ENCODE data around the gene PSMA3.

PSMA3 gene

GRCh38 chr14:58282925-58283593, 38.4 kb downstream of the PSMA3 start:
- H3K4me1 ChIP-seq: peaks cover 20% of the 10 kb centered on the region
- no peak overlapping the region for H3K27ac ChIP-seq
- H3K4me3 ChIP-seq (ENCODE audit: low read depth, low read length): no peak overlapping the region
- H2AFZ ChIP-seq: no peak overlapping the region
- H3K4me2 ChIP-seq (ENCODE audit: low read length): no peak overlapping the region
- no peak for TF ChIP-seq CTCF (IDR thresholded peaks at IDR 0.05)
- no peaks in the 10 kb centered on the region for H3K36me3 ChIP-seq (ENCODE audit: control insufficient read depth, insufficient read depth, low read length)
- H3K27me3 ChIP-seq (ENCODE audit: control insufficient read depth, insufficient read depth, low read length): no peaks in the 10 kb centered on the region
- no peak overlapping the region for H3K9ac ChIP-seq
- H3K79me2 ChIP-seq: peaks cover 51% of the 10 kb centered on the region
- H3K9me3 ChIP-seq (ENCODE audit: control insufficient read depth, low read length): no peaks in the 10 kb centered on the region

GRCh38 chr14:58283730-58284129, 39.1 kb downstream of the PSMA3 start:
- no peaks in the 10 kb centered on the region for H3K27me3 ChIP-seq (ENCODE audit: control insufficient read depth, insufficient read depth, low read length)
- no peak for TF ChIP-seq CTCF (IDR thresholded peaks at IDR 0.05)
- no peak overlapping the region for H3K4me2 ChIP-seq (ENCODE audit: low read length)
- H3K36me3 ChIP-seq (ENCODE audit: control insufficient read depth, insufficient read depth, low read length): no peaks in the 10 kb centered on the region
- H3K4me1 ChIP-seq: peaks cover 22% of the 10 kb centered on the region
- H3K79me2 ChIP-seq: peaks cover 52% of the 10 kb centered on the region
- no peak overlapping the region for H3K4me3 ChIP-seq (ENCODE audit: low read depth, low read length)
- H3K27ac ChIP-seq: no peak overlapping the region
- H2AFZ ChIP-seq: no peak overlapping the region
- no peak overlapping the region for H3K9ac ChIP-seq
- H3K9me3 ChIP-seq (ENCODE audit: control insufficient read depth, low read length): no peaks in the 10 kb centered on the region

DNA sequence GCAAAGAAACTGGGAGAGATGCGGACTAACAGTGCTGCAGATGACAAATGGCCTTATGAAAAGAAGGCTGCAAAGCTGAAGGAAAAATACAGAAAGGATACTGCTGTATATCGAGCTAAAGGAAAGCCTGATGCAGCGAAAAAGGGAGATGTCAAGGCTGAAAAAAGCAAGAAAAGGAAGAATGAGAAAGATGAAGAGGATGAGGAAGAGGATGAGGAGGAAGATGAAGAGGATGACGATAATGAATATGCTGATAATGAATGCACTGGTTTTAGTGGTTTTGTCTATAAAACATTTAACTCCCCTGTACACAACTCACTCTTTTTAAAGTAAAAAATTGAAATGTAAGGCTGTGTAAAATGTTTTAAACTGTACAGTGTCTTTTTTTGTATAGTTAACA, 40.5 kb downstream of the PSMA3 start:
- Histone ChIP-seq H2AFZ (no peak overlapping the region), H3K4me1 (peaks cover 22% of the 10 kb centered on the region), H3K9ac (no peak overlapping the region), H3K27ac (no peak overlapping the region), H3K36me3 (ENCODE audit: control insufficient read depth, insufficient read depth, low read length) (no peaks in the 10 kb centered on the region), H3K79me2 (peaks cover 53% of the 10 kb centered on the region), H3K9me3 (ENCODE audit: control insufficient read depth, low read length) (no peaks in the 10 kb centered on the region), H3K4me3 (ENCODE audit: low read depth, low read length) (no peak overlapping the region), H3K27me3 (ENCODE audit: control insufficient read depth, insufficient read depth, low read length) (no peaks in the 10 kb centered on the region), H3K4me2 (ENCODE audit: low read length) (no peak overlapping the region)
- no peak for TF ChIP-seq CTCF (IDR thresholded peaks at IDR 0.05)

- no peak for TF ChIP-seq CTCF (IDR thresholded peaks at IDR 0.05)
- H3K79me2 ChIP-seq: peaks cover 59% of the 10 kb centered on the region
- no peak overlapping the region for H3K4me2 ChIP-seq (ENCODE audit: low read length)
- no peaks in the 10 kb centered on the region for H3K9me3 ChIP-seq (ENCODE audit: control insufficient read depth, low read length)
- H2AFZ ChIP-seq: no peak overlapping the region
- no peaks in the 10 kb centered on the region for H3K27me3 ChIP-seq (ENCODE audit: control insufficient read depth, insufficient read depth, low read length)
- no peaks in the 10 kb centered on the region for H3K36me3 ChIP-seq (ENCODE audit: control insufficient read depth, insufficient read depth, low read length)
- H3K9ac ChIP-seq: no peak overlapping the region
- H3K27ac ChIP-seq: peak overlapping the region; percentile 60
- H3K4me1 ChIP-seq: peaks cover 12% of the 10 kb centered on the region
- H3K4me3 ChIP-seq (ENCODE audit: low read depth, low read length): no peak overlapping the region
These were observed 43.0 kb downstream of the PSMA3 start for GRCh38 chr14:58287607-58288042.
